A673 (cell line): ENCODE results near the gene NUDT5.

Experiments used
- CTCF ChIP-seq: fragments of 300-800, 200-600 bp; sonication (generic); conservative IDR thresholded peaks from 2 replicates; pipeline ENCODE4 v1.5.1; 2017; ENCODE audit warnings: low read depth, mild to moderate bottlenecking, antibody characterized with exemption, low read length, moderate library complexity, mixed read lengths
- EZH2 ChIP-seq: fragments of 200-600 bp; sonication (generic); IDR thresholded peaks from 2 replicates; pipeline ENCODE4 v1.6.1; 2017; ENCODE audit warnings: borderline replicate concordance, low read depth, mild to moderate bottlenecking, mixed read lengths, antibody characterized with exemption, low read length; ENCODE audit not compliant: poor library complexity, severe bottlenecking

GRCh38 chr10:12160664-12161063 is 35.0 kb downstream of the NUDT5 start:
- TF ChIP-seq EZH2: no peak
- TF ChIP-seq CTCF: no peak
